SH-SY5Y (cell line): ENCODE data around the gene EFHD1.

Experiments used
- GATA2 ChIP-seq: IDR thresholded peaks from 2 replicates; pipeline ENCODE4 v1.6.1; 2011; ENCODE audit warnings: mild to moderate bottlenecking, low read depth, low read length
- GATA3 ChIP-seq: IDR thresholded peaks from 2 replicates; pipeline ENCODE4 v1.6.1; 2011; ENCODE audit warnings: low read depth, mild to moderate bottlenecking, low read length, moderate library complexity

DNA sequence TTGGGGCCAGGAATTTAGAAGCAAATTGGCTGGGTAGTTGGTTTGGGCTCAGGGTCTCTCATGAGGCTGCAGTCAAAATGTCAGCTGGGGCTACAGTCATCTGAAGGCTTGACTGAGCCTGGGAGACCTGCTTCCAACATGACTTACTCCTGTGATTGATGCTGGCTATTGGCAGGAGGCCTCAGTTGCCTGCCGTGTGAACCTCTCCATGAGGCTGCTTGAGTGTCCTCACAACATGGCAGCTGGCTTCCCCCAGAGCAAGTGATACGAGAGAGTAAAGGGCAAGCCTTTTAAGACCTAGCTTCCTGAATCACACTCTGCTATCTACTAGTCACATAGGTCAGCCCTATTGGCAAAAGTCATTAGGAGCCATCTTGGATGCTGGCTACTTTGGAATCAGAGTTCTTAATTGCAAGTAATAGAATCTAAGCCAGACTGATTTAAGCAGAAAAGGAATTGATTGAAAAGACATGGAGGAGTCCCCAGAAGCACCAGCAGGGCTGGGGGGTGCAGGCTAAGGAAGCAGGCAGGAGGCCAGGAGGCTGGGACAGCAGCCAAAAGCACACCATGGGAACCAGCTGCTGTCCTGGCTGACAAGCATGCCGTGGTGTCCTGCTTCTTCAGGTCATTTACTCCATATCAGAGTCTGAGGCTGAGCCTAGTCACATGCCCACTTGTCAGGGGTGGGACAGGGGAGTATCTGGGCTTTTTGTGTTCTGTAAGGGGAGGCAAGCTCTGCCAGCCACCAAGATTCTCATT, 55.9 kb downstream of the EFHD1 start:
- TF ChIP-seq GATA2 (no peak), GATA3 (no peak)
